ENCODE results near the gene NOPCHAP1. TPM values are rescaled to one million over a fixed set of nuclear protein-coding genes. Genes with fewer than 3 reads are reported as not detected.

The NOPCHAP1 gene
- total and polyA plus RNA-seq, 2 experiments from 2014 or later, result 1.2 to 20.3 TPM

DNA sequence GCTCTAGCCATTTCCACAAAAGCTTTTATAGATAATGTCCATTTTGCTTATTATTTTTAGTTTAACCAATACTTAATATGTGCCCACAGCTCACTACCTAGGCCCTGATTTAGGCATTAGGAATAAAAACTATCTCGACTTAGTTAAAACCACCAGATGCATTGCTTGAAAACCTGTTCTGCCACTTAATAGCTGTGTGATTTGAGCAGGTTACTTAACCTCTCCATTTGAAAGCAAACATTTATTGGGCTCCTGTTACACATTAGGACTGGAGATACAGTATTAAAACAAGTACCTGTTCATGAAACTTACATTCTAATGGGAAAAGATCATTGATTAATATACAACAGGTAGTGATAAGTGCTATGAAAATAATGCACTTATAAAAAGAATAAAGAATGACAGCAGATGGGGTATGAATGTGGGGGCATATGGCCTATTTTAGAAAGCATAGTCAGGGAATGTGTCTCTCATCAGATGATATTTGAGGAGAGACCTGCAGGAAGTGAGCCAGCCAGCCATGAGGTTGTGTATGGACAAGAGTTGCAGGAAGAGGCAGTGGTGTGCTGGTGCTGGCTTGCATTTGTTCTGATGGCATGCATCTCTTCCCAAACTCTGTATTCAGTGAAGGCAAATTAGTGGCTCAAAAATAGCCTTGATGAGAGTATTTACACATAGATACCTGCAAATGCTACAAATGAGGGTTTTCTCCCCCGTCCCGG lies 34.3 kb downstream of the NOPCHAP1 start:
- in situ Hi-C loops (cut with MboI), result no loop called here
- H3K9me2 ChIP-seq (ENCODE audit: insufficient read depth), result no peaks in the 10 kb centered on the region
- H3K79me2 ChIP-seq (ENCODE audit: insufficient read depth), result no peaks in the 10 kb centered on the region
- TF ChIP-seq EZH2 (IDR thresholded peaks at IDR 0.05; ENCODE audit: insufficient read depth, poor library complexity, severe bottlenecking) (no peak), EZH2phosphoT487 (IDR thresholded peaks at IDR 0.05; ENCODE audit: insufficient read depth, low read depth) (no peak)
- H3K4me3 ChIP-seq, result no peak overlapping the region
- peaks cover 66% of the 10 kb centered on the region for H3K36me3 ChIP-seq (ENCODE audit: low read depth)
- 77 to 86% methylated on average over 3 of the region's 3 CpGs for WGBS, 2 experiments (ENCODE audit: low coverage in 1 of 2, low lambda C conversion rate in 2 of 2, missing lambda C conversion rate in 2 of 2)
- H3K4me2 ChIP-seq (ENCODE audit: unreplicated experiment), result no peak overlapping the region
- DNase-seq, result no peak
- peaks cover 29% of the 10 kb centered on the region for H3F3A ChIP-seq (ENCODE audit: insufficient read depth)
- H3K4me1 ChIP-seq (ENCODE audit: insufficient read depth), result no peaks in the 10 kb centered on the region
- H4K20me1 ChIP-seq (ENCODE audit: insufficient read depth), result no peaks in the 10 kb centered on the region
- H3K27me3 ChIP-seq (replicated peaks; ENCODE audit: insufficient read depth), result no peaks in the 10 kb centered on the region
- no peak overlapping the region for H3K27ac ChIP-seq
- no peak overlapping the region for H2AFZ ChIP-seq
- no peaks in the 10 kb centered on the region for H3K9me3 ChIP-seq (ENCODE audit: low read depth)
- no peak overlapping the region for H3K9ac ChIP-seq

DNA sequence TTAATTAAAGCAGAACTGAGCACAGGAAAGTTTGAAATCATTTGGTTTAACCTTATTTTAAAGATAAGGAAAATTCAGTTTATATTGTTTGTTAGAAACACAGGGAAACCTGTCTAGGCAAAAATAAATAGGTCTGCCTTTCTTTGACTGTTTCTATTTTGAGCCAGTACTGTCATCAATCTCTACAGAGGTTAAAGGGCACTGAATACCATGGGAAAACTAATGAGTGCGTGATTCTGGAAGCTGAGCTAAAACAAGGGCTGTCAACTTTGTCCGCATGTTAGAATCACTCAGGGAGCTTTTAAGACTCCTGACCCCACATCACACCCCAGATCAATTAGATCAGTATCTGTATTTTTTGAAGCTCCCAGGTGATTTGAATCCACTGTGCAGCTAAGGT lies 38.8 kb downstream of the NOPCHAP1 start:
- Histone ChIP-seq H3K27ac (no peak overlapping the region), H3K4me3 (no peak overlapping the region), H3K79me2 (ENCODE audit: insufficient read depth) (no peaks in the 10 kb centered on the region), H3K36me3 (ENCODE audit: low read depth) (peaks cover 93% of the 10 kb centered on the region), H3K27me3 (replicated peaks; ENCODE audit: insufficient read depth) (no peaks in the 10 kb centered on the region), H3K9ac (no peak overlapping the region), H3K9me2 (ENCODE audit: insufficient read depth) (no peaks in the 10 kb centered on the region), H2AFZ (no peak overlapping the region), H3K4me1 (ENCODE audit: insufficient read depth) (no peaks in the 10 kb centered on the region), H3F3A (ENCODE audit: insufficient read depth) (peaks cover 49% of the 10 kb centered on the region), H4K20me1 (ENCODE audit: insufficient read depth) (no peaks in the 10 kb centered on the region), H3K9me3 (ENCODE audit: low read depth) (no peaks in the 10 kb centered on the region), H3K4me2 (ENCODE audit: unreplicated experiment) (no peak overlapping the region)
- WGBS, 2 experiments (ENCODE audit: low coverage in 1 of 2, low lambda C conversion rate in 2 of 2, missing lambda C conversion rate in 2 of 2), result 86 to 90% methylated on average over 2 of the region's 2 CpGs
- in situ Hi-C loops (cut with MboI), result no loop called here
- DNase-seq, result no peak
- TF ChIP-seq EZH2 (IDR thresholded peaks at IDR 0.05; ENCODE audit: insufficient read depth, poor library complexity, severe bottlenecking) (no peak), EZH2phosphoT487 (IDR thresholded peaks at IDR 0.05; ENCODE audit: insufficient read depth, low read depth) (no peak)

DNA sequence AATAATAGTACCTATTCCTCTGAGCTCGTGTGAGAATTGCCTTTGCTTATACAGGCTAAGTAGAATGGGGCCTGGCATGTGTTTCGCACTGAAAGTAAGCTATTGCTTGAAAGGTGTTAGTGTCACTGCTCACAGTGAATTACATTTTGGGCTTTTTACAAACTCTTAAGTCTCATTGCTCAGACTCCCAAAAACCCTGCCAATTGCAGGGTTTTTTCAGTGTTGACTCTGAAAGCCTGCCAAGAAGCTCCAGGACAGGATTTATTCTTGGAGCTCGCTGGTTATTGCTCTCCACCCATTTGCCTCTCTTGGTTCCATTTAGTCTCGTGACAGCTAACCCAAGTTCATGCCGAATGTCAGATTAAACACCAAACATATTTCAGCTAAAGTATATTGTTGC lies 39.8 kb downstream of the NOPCHAP1 start:
- H3K9me2 ChIP-seq (ENCODE audit: insufficient read depth), result no peaks in the 10 kb centered on the region
- H3K36me3 ChIP-seq (ENCODE audit: low read depth), result peaks cover 94% of the 10 kb centered on the region
- no peaks in the 10 kb centered on the region for H3K79me2 ChIP-seq (ENCODE audit: insufficient read depth)
- WGBS, 2 experiments (ENCODE audit: low coverage in 1 of 2, low lambda C conversion rate in 2 of 2, missing lambda C conversion rate in 2 of 2), result 33 to 36% methylated on average over 5 of the region's 5 CpGs
- H3K27ac ChIP-seq, result no peak overlapping the region; the same call in 1 of the 2 replicates
- H3K27me3 ChIP-seq (replicated peaks; ENCODE audit: insufficient read depth), result no peaks in the 10 kb centered on the region
- H2AFZ ChIP-seq, result no peak overlapping the region
- TF ChIP-seq EZH2 (IDR thresholded peaks at IDR 0.05; ENCODE audit: insufficient read depth, poor library complexity, severe bottlenecking), result no peak
- no peak for TF ChIP-seq EZH2phosphoT487 (IDR thresholded peaks at IDR 0.05; ENCODE audit: insufficient read depth, low read depth)
- H3K9ac ChIP-seq, result no peak overlapping the region
- DNase-seq, result peak; percentile 67
- H3F3A ChIP-seq (ENCODE audit: insufficient read depth), result peaks cover 40% of the 10 kb centered on the region
- in situ Hi-C loops (cut with MboI), result no loop called here
- H3K4me1 ChIP-seq (ENCODE audit: insufficient read depth), result no peaks in the 10 kb centered on the region
- no peak overlapping the region for H3K4me2 ChIP-seq (ENCODE audit: unreplicated experiment)
- no peaks in the 10 kb centered on the region for H3K9me3 ChIP-seq (ENCODE audit: low read depth)
- no peak overlapping the region for H3K4me3 ChIP-seq
- 0 out of 2 replicates have a peak, but pooled peaks cover 2% of the 10 kb centered on the region for H4K20me1 ChIP-seq (ENCODE audit: insufficient read depth)

DNA sequence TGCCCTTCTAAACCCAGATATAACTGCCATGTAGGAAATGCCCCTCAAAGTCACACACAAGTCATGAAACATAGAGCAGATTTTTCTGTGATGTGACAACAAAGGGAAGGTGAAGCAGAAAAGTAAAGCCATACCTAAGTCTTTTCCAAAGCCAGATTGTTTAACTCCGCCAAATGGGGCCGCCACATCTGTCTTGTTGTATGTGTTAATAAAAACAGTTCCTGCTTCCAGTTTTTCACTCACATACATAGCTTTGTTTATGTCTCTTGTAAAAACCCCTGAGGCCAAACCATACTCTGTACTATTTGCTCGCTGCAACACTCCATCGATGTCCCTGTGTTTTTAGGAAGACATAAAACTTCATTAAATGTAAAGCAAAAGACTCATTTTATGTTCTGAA lies 40.3 kb downstream of the NOPCHAP1 start:
- no peak for DNase-seq
- H3K27ac ChIP-seq, result no peak overlapping the region; the same call in 1 of the 2 replicates
- no peak for TF ChIP-seq EZH2phosphoT487 (IDR thresholded peaks at IDR 0.05; ENCODE audit: insufficient read depth, low read depth)
- TF ChIP-seq EZH2 (IDR thresholded peaks at IDR 0.05; ENCODE audit: insufficient read depth, poor library complexity, severe bottlenecking), result no peak
- no peak overlapping the region for H2AFZ ChIP-seq
- no peak overlapping the region for H3K4me2 ChIP-seq (ENCODE audit: unreplicated experiment)
- H3K4me1 ChIP-seq (ENCODE audit: insufficient read depth), result no peaks in the 10 kb centered on the region
- H3K9me2 ChIP-seq (ENCODE audit: insufficient read depth), result no peaks in the 10 kb centered on the region
- 68 to 71% methylated on average over 4 of the region's 4 CpGs for WGBS, 2 experiments (ENCODE audit: low coverage in 1 of 2, low lambda C conversion rate in 2 of 2, missing lambda C conversion rate in 2 of 2)
- H4K20me1 ChIP-seq (ENCODE audit: insufficient read depth), result 0 out of 2 replicates have a peak, but pooled peaks cover 5% of the 10 kb centered on the region
- peaks cover 94% of the 10 kb centered on the region for H3K36me3 ChIP-seq (ENCODE audit: low read depth)
- H3K9ac ChIP-seq, result no peak overlapping the region
- peaks cover 37% of the 10 kb centered on the region for H3F3A ChIP-seq (ENCODE audit: insufficient read depth)
- no peak overlapping the region for H3K4me3 ChIP-seq
- H3K79me2 ChIP-seq (ENCODE audit: insufficient read depth), result no peaks in the 10 kb centered on the region
- no peaks in the 10 kb centered on the region for H3K9me3 ChIP-seq (ENCODE audit: low read depth)
- no peaks in the 10 kb centered on the region for H3K27me3 ChIP-seq (replicated peaks; ENCODE audit: insufficient read depth)
- in situ Hi-C loops (cut with MboI), result no loop called here

Data from GM23248 (cell line).